ENCODE data around the gene NRXN2. TPM values are rescaled to one million over a fixed set of nuclear protein-coding genes. Genes with fewer than 3 reads are reported as not detected.
A peak's percentile ranks its signal among the peaks of the same experiment; 100 is the strongest.

Gene NRXN2
- total RNA-seq, 1 experiment from 2014 or later = 0.42 TPM

DNA sequence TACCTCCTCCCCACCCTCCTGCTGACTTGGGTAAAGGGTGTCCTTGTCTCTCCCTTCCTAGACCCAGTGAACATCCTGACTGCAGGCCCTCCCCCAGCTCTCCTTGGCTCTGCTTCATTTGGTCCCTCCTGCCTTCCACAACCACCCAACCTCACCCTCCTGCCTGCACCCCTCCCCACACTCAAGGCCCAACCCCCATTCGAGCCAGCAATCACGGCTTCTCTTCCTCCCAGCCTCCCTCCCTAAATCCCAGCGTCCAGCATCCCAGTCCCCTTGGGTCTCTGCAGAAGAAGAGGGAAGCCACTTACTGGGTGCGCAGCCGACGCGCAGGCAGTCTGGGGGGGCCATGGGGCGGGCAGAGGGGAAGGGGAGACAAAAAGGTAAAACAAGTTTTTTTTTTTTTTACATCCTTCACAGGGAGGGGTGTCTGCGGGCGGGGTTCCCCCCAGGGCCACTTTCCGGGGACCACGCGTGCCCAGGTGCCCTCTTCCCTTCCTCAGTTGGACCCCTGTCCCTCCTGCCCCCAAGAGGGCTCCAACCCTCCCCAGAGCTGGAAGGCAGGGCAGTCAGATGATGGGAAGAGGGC lies 69.5 kb downstream of the NRXN2 start:
- no peak for DNase-seq (ENCODE audit: low read depth)

DNA sequence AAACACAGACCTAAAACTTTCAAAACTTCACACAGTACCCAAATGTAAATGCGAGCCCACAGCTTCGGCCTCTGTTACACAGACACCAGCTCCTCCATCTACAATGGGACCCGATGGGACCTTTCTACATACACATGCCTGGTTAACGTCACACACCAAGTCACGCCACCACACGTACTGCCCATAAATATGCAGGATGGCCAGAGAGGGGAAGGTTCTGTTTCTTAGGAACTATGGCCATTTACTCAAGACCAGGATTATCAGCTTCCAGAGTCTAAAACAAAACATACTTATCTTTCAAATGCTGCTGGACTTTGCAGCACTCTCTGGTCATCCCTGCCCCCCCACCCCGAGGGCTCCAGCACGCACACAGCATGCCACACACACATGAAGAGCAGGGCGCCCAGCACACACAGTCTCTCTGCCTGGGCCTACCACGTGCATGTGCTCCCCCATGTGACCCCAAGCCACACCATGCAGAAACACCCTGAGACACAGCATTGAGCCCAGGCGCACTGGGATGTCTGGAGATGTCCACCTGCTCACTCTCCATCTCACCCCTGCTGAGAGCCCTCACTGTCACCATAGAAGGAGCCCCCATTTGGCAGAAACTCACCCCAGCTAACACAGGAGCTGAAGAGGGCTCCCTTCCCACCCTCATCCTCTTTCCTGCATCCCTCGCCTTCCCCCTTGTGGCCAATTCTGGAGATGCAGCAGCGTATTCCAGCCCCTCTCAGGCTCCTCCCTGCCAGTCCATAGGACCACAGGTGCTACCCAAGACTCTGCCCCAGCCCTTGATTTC lies 70.2 kb downstream of the NRXN2 start:
- peak; percentile 74 for DNase-seq (ENCODE audit: low read depth)

DNA sequence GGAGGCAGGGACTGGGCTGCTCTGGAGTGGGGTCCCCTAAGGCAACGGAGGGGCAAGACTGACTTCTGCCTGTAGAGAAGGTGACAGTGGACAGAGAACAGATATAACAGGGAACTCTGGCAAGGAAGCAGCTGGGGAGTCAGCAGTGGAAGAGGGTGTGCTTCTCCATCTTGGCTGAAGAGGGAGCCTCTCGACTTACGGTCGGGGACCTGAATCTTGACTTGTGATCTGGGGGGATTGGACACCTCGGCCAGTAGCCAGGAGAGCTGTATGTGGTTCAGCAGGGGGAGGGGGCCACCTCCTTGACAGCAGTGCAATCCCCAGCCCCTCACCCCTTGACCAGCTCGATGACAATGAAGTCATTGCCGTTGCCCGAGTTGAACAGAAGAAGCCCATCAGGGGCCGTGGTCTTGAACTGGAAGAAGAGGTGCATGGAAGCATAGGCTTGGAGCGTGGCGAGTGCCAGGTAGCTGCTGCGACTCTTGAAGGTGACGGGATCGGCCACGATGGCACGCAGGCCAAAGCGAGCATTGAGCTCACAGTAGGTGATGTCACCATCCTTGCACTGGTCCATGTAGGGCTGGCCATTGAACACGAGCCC lies 72.0 kb downstream of the NRXN2 start:
- DNase-seq (ENCODE audit: low read depth) = peak; percentile 34

DNA sequence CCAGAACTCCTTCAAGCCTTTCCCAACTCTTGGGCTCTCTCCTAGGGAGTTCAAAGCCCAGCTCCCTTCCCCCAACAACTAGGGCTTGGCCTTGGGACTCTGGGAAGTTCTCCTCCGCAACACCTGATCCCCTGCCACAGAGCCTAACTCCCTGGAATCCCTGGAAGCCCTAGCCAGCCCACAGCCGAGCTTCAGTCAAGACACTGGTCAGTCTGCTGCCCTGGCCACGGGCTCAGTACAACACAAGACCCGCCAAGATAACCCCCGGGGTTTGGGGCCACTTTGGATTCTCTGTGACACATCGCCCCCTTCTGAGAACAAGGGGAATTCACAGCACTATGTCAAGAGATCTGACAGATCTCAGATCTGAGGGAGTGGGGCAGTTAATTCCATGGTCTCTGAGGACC lies 73.7 kb downstream of the NRXN2 start:
- DNase-seq (ENCODE audit: low read depth) = no peak

DNA sequence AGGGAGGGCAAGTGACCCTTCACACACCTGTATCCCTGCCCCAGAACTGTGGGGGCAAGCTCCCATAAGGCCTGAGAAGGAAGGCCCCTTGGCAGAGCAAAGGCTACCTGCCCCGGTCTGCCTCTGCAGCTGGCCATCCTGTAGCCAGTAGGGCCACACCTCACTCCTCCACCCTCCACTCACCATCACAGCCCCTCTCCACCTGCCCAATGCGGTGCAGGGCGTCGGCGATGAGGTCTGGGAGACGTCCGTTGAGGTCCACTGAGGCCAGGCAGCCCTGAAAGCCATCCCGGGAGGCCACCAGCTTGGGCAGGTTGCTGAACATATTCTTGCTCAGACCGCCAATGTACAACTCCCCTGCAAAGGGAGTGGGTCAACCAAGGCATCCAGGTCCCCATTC lies 74.4 kb downstream of the NRXN2 start:
- no peak for DNase-seq (ENCODE audit: low read depth)

DNA sequence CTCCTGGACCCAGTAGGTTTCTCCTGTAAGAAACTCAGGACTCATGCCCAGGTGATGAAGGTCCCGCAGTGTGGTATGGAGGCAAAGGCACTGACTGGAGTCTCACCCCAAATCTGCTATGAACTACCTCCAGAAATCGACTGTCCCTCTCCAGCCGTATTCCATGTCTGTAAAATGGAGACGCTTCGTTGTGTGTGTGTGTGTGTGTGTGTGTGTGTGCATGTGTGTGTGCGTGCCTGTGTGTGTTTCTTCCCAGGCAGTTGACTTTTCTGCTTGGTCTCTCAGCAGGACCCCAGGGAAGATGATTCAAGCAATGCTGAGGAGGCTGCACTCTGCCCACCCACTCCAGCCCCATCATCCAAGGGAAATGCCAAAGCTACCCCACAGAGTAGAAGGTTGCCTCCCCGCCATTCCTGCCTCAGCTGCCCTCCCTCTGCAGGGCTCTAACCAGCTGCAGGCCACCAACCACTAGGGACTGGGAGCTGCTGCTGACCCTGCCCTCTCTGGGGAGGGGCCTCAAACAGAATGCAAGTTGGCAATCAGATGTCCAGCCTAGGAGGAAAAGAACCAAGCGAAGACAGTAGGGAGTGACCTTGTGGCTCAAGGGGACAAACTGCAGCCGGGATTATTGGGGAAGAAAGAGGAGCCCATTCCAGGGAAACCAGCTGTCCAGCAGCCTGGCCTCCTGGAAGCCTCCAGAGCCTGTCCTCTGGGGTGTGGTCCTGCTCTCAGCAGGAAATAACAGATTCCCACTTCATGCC lies 75.8 kb downstream of the NRXN2 start:
- no peak for DNase-seq (ENCODE audit: low read depth)

DNA sequence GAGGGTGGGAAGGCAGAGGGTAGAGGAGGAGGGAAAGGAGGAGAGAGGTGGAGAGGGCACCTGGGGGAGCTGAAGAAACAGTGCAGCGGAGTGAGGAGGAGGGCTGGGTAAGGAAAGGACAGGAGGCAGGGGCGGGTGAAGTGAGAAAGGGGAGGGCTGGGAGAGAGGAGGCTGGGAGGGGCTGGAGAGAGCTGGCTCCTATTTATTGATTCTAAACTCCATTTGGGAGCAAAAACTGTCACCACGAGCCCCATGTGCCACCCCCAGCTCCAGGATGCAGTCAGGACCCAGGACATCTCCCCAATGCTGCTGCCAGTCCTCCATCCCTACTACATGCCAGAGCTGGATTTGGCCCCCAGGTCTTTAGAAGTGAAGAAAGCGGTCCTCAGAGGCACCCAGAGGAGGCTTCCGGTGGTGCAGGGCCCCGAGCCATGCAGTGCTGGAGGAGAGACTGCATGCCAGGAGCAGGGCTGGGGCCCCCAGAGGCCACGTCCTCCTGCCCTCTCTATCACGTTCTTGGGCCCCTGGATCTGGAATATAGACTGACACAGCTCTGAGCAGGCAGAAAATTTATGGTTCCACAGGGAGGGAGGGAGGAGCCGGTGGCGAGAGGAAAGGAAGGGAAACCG lies 78.2 kb downstream of the NRXN2 start:
- DNase-seq (ENCODE audit: low read depth) = peak; percentile 12

DNA sequence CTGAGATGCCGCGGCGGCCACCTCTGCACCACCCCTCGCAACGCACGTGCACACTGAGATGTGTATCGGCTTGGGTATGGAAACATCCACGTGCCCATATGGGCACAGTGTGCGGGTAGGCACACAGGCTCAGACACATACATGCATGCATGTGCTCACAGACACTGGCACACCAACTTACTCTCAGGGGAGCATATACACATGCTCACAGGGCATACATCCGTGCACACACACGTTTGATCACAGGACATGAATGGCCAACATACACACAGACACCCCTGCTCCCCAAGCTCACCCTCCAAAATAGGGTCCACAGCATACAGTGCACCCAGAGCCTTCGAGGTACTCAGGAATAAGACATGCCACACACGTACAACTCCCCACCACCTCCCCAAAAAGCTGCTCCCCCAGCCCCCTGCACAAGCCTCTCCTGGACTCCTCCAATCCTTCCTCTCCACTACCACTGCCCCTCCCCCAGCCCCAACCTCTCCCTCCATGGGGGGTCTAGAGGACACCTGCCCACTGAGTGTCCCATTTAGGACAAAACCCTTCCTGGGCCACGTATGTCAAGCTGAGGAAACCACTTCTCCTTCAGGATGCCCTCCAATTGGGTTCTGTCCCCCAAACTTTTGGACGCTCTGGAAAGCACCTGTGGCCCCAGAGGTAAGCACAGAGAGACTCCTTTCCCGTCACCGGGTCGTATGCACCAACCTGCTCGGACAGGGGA lies 78.9 kb downstream of the NRXN2 start:
- DNase-seq (ENCODE audit: low read depth) = no peak

DNA sequence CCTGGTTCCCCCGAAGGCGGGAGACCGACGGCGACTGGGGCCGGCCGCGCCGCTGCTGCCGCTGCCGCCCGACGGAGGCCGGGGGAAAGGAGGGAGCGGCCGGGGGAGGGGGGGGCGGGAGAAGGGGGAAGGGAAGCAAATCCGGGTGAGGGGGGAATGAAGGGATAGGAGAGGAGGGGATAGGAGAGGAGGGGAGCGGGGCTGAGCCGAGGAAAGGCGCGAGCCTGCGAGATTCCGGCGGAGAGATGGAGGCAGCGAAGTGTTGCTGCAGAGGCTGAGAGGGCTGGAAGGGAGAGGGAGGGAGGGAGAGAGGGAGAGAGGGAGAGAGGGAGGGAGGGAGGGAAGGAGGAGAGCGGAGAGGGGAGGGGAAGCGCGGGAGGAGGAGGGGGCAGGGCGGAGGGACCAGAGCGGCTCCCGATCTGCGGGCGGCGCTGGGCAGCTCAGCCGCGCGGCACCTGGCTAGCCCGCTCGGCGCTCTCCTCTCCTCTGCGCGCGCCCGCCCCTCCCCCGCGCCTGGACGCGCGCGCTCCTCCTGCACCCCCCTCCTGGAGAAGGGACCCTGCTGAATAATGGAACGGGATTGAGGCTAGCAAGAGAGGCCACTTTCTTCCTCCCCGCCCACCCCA lies 79.6 kb downstream of the NRXN2 start:
- DNase-seq (ENCODE audit: low read depth) = no peak

DNA sequence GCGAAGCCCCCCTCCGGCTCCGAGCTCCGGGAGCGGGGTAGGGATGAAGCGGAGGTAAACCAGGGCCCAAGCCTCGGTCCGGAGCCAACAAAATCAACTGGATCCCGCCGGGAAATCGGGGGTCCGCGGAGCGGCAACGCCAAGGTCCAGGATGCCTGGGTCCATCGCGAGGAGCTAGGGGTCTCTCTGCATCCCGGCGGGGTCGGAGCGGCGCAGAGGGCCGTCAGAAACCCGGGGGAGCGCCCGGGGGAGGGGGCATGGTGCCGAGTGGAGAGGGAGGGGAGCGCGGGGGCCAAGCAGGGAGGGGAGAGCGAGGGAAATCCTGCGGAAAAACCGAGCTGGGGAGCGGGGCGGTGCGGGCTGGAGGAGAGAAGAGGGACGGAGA lies 80.1 kb downstream of the NRXN2 start:
- DNase-seq (ENCODE audit: low read depth) = no peak

DNA sequence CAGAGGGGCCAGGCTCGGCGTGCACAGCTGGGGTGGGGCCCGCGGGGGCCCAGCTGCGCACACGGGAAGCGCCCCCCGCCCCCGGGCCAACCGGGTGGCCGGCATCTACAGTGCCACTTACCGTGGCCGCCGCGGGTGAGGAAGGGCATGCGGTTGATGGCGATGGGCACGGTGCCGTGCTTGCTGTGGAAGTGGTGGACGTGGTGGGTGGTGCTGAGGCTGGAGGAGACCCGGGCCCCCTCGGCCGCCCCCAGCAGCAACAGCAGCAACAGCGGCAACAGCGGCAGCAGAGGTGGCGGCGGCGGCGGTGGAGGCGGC lies 80.6 kb downstream of the NRXN2 start:
- DNase-seq (ENCODE audit: low read depth) = no peak

DNA sequence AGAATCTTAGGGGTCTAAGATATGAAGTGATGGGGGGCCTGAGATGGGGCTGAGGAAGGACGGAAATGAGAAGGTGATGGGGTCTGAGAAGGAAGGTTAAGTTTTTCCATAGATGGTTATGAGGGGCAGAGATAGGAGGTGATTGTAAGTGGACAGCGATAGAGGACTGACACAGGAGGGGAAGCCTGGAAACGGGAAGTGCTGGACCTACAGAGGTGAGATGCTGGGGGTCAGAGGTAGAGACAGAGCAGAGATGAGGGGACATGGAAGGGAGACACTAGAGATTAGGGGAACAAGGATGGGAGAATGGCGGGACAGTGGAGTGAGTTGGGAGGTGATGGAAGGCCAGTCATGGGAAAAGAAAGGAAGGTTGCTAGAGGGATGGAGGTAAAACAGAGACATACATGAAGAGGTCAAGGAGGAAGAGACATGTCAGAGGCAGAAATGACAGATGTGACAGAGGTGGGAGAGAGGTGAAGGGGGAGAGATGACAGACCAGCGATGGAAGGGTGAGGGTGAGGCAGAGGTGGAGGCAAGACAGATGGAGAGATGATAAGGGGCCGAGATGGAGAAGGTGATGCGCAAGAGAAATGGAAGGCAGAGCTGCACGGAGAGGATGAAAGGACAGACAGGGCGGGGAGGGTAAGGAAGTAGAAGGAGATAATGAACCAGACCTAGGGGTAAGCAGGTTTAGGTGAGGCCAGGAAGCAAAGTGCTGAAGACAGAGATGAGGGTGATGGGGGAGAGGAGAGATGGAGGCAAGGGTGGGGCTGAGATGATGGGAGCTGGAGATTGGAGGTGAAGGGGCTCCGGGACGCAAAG lies 81.2 kb downstream of the NRXN2 start:
- DNase-seq (ENCODE audit: low read depth) = no peak

DNA sequence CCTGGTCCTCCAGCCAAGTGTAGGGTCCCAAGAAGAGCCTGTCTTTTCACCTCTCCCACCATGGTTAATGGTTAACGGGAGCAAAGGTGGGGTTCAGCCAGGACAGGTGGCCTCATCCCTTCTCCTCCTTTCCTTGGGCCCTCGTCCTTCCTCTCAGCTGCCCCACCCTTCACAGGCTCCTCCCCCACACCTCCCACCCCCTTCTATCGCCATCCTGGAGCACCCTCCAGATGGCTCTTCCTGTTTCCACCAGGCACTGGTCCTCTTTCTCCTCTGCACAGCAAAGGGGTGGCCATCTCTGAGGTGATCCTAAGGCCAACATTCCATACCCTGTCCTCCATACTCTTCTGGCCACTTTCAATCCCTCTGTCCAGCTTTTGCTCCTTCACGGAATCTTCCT lies 83.1 kb downstream of the NRXN2 start:
- no peak for DNase-seq (ENCODE audit: low read depth)

DNA sequence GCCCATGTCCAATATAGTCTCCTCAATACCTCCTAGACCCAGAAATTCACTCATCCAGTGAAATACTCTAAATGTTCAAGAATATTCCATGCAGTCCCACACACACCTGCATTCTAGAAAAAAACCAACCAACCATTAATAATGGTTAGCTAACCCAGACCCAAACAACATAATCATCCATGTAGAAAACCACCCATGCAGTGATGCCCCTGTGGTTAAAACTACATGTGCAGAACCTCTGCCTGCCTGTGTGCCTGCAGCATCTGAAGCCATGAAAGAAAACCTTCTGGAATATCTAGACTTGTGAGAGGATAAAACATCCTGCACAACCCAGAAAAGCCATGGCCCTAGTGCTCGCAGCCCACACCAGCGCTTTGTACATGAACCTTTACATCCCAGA lies 84.2 kb downstream of the NRXN2 start:
- DNase-seq (ENCODE audit: low read depth) = no peak

DNA sequence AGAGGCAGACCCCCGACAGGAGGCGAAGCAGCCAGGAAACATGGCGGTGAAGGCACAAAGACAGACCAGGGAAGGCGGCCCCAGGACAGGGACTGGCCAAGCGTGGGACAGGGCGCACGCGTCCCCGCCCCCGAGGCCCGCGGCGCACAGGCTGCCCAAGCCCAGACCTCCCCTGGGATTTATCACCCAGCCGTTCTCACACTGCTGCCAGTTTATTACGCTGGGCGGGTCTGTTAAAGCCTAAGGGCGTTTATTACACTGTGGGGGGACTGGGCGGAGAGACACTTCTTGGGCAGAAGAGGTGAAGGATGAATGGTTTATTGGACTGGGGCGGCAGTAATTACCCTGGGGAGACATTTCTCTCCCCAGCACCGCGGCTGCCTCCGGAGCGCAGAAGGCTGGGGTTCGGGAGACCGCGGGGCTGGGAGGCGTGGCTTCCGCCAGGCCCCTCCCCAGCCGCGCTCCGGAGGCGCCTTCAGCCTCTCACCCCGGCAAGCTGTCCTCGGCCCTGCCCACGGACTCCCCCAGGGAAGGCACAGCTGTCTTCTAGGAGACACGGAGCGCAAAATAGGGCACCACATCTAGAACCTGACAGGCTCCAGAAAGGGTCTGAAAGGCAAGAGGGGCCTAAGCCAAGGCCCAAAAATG lies 84.9 kb downstream of the NRXN2 start:
- DNase-seq (ENCODE audit: low read depth) = no peak

DNA sequence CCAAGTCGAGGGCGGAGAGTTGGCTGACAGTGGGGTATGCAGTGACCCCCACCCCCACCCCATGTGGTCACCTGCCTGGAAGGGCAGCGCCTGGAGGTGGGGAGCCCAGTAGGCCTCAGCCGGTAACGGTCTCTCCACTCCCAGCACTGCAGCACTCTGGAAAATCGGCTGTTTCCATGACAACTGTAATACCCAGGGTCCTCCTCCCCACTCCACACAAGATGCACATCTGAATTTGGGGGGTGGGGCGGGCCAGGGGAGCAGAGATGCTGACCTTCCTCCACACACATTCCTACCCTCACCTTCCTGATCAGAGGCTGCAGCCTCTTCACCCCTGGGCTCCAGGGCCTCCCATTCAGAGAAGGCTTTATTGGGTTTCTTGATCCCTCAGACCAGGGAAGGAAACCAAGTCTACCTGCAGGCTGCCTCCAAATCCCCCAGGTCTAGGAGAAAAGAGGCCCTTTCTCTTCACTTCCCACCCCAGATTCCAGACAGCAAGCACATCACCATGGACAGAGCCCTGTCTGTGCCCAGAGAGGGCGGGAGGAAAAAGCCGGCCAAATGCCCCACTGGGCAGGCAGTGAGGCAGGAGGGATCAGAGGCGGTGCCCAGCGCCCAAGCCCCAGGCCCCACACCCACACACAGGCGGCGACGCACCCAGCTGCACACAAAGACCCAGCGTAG lies 85.5 kb downstream of the NRXN2 start:
- no peak for DNase-seq (ENCODE audit: low read depth)

DNA sequence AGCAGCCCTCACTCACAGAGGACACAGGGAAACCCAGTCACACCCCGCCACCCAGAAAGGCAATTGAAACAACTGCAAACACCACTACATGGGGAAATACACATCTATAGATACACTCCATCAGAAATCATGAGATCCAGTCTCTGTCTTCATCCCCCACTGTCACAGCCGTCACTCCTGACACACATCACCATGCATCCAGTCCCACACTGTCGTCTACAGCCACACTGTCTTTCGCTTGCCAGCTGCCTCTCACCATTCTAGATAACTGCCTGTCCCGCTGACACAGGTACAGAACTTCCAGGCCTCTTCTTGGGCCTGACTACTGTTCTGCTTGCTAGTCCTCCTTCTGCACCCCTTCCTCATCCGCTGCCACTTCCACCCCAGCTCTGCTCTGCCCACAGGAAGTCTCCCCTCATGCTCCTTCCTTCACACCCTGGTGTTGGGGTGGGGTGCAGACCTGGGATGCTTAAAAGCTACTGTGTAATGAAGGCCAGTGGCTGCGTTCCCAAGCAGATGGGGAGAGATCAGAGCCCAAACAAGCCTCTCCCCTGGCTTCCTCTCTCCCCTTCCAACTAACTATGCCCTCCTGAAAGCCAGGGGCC lies 89.3 kb downstream of the NRXN2 start:
- no peak for DNase-seq (ENCODE audit: low read depth)

DNA sequence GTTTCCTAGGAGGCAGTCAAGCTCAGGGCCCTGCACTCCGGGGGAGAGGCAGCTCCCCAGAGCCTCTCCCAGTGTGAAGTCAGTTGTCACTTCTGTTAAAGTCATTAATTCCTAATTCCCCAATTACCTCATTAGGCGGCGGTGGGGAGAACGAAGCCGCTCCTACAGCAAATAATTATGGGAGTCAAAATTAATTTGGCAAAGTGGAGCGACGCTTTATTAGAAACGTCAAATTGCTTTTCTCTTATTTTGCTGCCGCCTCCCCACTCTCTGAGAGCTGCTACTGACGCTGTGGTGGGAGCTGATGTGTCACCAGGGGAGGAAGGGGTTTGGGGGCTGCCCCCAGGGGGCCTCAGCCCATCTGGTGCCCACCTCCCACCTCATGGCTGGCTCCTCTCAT lies 90.3 kb downstream of the NRXN2 start:
- no peak for DNase-seq (ENCODE audit: low read depth)

Measured in HT1080 (cell line).